Putamen (tissue), 1 donor: Measurements from ENCODE around the gene MYO1A.

Experiments
- DNase-seq: peaks from one replicate; pipeline ENCODE4 v3.0.0-alpha.2; 2016; ENCODE audit warnings: low spot score

The MYO1A gene

DNA sequence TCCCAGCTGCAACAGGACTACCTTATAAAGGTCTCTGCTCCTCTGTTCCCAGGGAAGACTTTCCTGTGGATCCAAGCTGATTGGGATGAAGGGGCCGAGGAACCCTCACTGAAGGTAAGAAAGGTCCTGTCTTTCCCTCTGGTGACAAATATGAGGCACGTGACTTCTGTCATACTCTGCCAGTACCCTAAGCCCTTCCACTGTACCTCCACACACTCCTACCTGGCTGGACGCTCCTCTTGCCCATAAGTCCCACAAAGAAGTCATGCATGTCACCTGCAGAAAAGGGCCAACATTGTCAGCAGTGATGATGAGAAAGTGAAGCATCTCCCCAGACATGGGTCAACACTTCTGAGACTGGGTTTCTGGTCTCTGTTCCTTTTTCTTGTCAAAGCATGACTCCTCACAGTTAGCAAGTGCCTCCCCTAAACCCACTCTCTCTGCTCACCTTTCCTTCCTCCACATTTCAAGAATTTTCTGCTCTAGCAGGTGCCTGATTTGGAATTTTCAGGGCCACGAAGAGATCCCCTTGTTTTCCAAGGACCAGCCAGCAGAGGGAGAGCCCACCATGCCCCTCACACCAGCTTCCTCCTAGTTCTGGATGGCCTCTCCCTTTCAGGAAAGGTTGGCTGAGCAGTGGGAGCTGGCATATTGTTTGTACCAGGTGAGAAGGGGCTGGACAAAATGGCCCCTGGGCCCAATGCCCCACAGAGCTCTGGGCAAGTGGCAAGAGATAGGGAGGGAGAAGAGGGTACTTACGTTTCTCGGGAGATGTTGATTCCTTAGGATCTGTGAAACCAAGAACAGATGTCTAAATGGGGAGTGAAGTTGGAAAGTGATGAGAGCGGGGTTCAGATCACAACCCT is 37.1 kb downstream of the MYO1A start:
- no peak for DNase-seq

GRCh38 chr12:57011438-57012424 is 38.2 kb downstream of the MYO1A start:
- no peak for DNase-seq

DNA sequence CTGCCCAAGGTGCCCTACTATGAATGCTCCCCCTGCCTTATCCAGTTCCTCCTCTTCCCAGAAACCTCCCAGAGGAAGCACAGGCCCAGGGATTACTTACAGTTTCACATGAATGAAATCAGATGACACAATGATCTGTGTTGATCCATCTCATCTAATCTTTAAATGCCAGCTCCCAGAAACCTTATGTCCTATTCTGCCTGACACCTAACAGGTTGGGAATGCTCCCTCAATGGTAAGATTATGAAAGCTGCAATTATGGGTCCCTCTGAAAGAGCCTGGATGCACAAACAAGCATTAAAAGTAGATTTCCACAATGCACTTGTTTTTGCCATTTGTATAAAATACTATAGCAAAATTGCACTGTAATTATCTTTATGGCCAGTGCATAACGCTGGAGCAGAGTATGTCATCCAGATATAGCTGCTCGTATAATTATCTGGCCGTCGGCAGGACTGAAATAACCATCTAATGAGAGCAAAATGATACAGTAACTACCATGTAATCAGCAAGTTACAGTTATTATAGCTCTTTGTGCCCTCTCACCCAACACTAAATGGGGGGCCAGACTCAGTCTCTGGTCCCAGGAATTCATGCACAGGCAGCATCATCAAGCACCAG is 39.2 kb downstream of the MYO1A start:
- DNase-seq: no peak

DNA sequence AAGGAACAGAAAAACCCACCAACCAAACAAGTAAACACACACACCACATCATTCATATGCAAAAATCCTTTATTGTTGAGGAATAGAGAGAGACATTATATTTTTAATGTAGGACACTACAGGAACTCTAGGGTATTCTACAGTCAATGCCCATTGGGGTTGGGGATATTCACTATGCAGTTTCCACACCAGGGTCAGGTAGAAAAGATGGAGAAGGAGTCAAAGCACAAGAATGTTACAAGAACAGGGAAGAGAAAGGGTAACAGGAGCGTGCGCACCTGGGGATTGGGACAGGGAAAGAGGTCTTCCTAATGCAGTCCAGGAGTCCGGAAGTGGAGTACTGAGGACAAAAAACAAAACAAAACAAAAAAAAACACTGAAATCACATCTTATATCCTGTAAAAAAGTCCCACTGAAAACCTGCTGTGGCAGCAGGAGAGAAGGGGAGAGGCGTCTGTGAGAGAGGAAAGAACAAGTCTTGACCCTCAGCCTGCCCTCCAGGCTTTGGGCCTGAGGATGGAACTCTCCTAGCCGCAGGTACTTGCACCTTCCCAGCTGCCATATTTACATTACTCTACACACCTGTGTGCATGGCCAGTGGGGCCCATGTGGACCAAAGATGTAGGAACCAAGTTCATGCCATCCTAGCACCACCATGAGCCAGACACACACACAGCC is 39.8 kb downstream of the MYO1A start:
- no peak for DNase-seq

DNA sequence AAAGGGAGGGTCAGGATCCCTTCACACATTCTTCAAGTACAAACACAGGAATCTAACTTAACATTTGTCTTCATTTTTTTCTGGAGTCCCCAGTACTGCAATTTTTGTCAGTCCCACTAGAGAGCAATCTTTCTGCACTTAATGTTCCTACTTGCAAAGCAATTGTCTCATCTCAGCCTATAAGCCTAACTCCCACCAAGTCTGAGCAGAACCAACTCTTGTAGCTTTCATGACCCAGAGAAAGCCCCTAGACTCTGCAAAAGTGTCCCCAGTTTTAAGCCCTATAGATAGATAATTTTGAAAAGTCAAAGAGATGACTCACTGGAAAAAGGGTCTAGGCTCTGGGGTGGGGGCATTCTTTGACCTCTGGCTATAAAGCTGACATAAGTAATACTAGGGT is 41.8 kb downstream of the MYO1A start:
- peak; percentile 56 for DNase-seq

GRCh38 chr12:57006809-57007475 is 43.0 kb downstream of the MYO1A start:
- no peak for DNase-seq

- DNase-seq: peak; percentile 56
These were observed 43.7 kb downstream of the MYO1A start, which contains the start of gene ZBTB39 for GRCh38 chr12:57005980-57006808. ZBTB39 (minus strand) TSS chr12:57006546; CDS start chr12:57004917, 1,629 bp downstream.

DNA sequence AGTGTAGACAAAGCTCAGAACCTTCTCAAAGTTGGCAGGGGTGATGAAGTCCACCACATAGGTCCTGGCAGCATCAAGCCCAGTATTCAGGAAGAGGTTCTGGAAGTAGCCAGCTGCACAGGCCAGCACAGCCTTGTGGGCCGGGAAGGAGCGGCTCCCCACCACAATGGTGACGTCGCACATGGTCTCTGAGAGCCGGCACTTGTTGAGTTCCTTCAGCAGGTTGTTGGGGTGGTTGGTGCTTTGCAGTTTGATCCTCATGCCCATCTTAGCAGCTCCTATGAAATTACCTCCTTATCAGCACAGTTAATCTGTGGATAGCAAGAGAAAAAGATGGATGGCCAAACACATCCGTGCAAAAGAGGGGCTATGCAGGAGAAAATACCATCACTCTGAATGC is 45.3 kb downstream of the MYO1A start:
- DNase-seq: no peak

DNA sequence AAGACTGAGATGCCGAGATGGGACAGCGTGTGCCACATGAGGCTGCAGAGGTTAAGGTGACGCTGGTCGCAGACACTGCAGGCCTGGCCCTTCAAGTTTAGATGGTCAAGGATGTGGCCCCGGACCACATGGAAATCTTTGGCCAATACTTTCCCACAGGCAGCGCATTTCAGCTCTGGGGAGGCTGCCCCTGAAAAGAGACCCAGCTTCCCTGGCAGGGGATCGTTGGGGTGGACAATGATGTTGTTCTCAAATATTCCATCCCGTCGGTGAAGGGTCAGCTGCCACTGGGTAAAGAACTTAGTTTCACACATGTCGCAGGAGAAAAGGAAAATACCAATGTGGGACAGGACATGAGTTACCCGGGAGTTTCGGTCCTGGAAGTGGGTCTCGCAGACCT is 46.5 kb downstream of the MYO1A start:
- no peak for DNase-seq

DNA sequence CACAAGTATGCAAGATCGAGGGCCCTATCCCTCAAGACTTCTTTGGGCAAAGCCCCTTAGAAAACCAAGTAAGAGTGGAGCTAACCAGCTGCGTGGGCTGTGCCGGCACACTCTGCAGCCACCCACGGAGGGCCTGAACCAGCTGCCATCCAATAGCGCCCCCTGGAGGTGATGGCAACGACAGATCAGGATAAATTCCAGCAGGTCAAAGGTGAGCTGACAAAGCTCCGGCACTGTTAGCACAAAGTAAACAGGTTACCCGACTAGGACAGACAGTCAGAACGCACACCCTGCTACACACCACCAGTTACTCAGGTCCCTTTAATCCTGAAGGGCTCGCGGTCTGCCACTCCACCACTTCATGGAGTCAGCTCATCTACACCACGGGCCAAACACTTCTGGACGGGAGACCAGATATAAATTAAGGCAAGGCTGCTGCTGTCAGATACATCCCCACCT is 48.5 kb downstream of the MYO1A start:
- DNase-seq: no peak

GRCh38 chr12:57000393-57000792 is 49.5 kb downstream of the MYO1A start:
- DNase-seq: no peak

DNA sequence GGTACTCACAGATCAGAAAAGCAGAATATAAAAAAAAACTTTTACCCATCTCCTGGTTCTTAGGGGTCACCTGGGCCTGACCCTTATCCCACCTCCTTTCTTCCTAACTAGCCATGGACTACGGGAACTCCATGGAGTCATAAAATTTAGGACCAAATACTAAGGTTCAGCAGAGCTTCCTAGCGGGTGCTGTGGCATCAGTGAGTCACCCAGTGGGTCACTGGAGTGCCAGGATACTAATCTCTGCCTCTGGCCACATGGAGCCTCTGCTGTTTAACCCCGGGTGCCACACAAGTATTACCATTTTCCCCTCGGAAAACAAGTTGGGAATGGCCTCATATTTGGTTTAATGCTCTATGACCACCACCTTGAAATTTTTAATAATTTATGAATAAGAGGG is 50.5 kb downstream of the MYO1A start:
- DNase-seq: no peak

GRCh38 chr12:56998981-56999380 is 50.9 kb downstream of the MYO1A start:
- DNase-seq: no peak

- no peak for DNase-seq
These were observed 51.6 kb downstream of the MYO1A start for GRCh38 chr12:56998316-56998715.

DNA sequence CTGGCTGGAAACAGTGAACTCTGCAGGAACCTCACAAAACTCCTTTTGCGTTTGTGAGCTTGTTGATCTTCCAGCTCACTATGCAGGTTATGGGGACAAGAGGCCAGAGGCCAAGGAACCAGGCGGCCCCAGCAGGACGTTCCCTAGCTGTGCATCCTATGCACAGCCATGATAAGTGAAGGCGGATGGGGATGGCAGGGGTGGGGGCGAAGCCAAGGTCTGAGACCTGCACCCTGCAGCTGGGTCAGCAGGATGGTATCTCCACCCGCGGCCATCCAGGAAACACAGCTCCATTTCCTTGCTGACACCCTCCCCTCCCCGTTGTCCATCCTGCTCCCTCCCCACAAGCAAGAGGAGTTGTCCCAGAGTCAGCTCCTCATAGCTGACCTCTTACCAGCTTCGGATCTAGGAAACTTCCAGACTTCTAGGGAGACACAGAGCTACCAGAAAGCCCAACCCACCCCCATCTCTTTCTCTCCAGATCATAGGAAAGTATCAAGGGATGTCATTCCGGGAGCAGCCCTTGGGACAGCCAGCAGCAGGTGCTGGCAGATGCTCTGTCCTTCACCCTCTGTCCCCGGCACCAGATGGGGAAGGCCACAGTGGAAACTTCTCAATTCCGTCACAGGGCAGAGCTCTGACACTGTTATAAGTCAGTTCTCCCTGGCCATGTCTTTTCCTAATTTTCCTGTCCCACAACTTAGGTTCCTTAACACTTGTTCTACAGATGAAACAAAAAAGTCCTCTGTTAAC is 53.0 kb downstream of the MYO1A start:
- no peak for DNase-seq

- DNase-seq: no peak
These were observed 53.9 kb downstream of the MYO1A start for GRCh38 chr12:56995930-56996496.

GRCh38 chr12:56995201-56995929 is 54.6 kb downstream of the MYO1A start:
- no peak for DNase-seq

GRCh38 chr12:56994231-56994746 is 55.6 kb downstream of the MYO1A start:
- DNase-seq: no peak
